HG02798 (cell line): ENCODE measurements around the gene SLC17A3.
A peak's percentile ranks its signal among the peaks of the same experiment; 100 is the strongest.

Experiments
- ATAC-seq: cut with Tn5 transposase; IDR thresholded peaks from one replicate; pipeline ENCODE4 v1.9.1; 2021; ENCODE audit warnings: mild to moderate bottlenecking; ENCODE audit not compliant: unreplicated experiment, poor library complexity

Gene SLC17A3

GRCh38 chr6:25844518-25844917 is 29.5 kb downstream of the SLC17A3 start:
- ATAC-seq = no peak

- ATAC-seq = no peak
Measured at GRCh38 chr6:25842526-25842925, 31.5 kb downstream of the SLC17A3 start.

GRCh38 chr6:25835442-25836283 is 38.4 kb downstream of the SLC17A3 start:
- ATAC-seq = no peak

GRCh38 chr6:25834950-25835349 is 39.1 kb downstream of the SLC17A3 start:
- ATAC-seq = no peak

- ATAC-seq = no peak
Measured at GRCh38 chr6:25833136-25833535, 40.9 kb downstream of the SLC17A3 start.

- no peak for ATAC-seq
Measured at GRCh38 chr6:25832670-25833069, 41.4 kb downstream of the SLC17A3 start.

GRCh38 chr6:25832307-25832662 is 41.8 kb downstream of the SLC17A3 start:
- ATAC-seq = no peak

GRCh38 chr6:25831532-25832306 is 42.3 kb downstream of the SLC17A3 start, which contains the start of gene SLC17A1:
Gene SLC17A1, minus strand, starts transcription at chr6:25832052. Its CDS starts 1,495 bp downstream, at chr6:25830557.
- no peak for ATAC-seq

- ATAC-seq = no peak
Measured at GRCh38 chr6:25830458-25830857, 43.6 kb downstream of the SLC17A3 start.

GRCh38 chr6:25829375-25829774 is 44.7 kb downstream of the SLC17A3 start:
- peak; percentile 56 for ATAC-seq

GRCh38 chr6:25821341-25821740 is 52.7 kb downstream of the SLC17A3 start:
- no peak for ATAC-seq

GRCh38 chr6:25816252-25816651 is 57.8 kb downstream of the SLC17A3 start:
- no peak for ATAC-seq

- ATAC-seq = no peak
Measured at GRCh38 chr6:25815194-25815593, 58.8 kb downstream of the SLC17A3 start.

- no peak for ATAC-seq
Measured at GRCh38 chr6:25804804-25805203, 69.2 kb downstream of the SLC17A3 start.

GRCh38 chr6:25801436-25801835 is 72.6 kb downstream of the SLC17A3 start:
- no peak for ATAC-seq
